Right renal cortex interstitium (tissue), 3 donors: Measurements from ENCODE around the gene PRDM5. TPM values are rescaled to one million over a fixed set of nuclear protein-coding genes. Genes with fewer than 3 reads are reported as not detected.
"Not testable (repeated sequence)": the region's sequence is repeated elsewhere in the genome, so short reads cannot be mapped to it uniquely, and the experiment has no call there.

Experiments used
- DNase-seq, 3 donors: peaks; one replicate each; pipeline ENCODE4 v3.0.0-alpha.2; 2013; ENCODE audit warnings: low read depth in 3 of 3, low spot score in 2 of 3
- polyA plus RNA-seq, 3 donors: library from polyadenylated mRNA; unstranded; fragments of 120-200 nt; gene quantifications; one replicate each; pipeline ENCODE4 v1.2.1, GENCODE V29; 2013; ENCODE audit not compliant: insufficient read length in 3 of 3

Gene PRDM5
- polyA plus RNA-seq, 3 donors, result 15.4 to 18.5 (median 17.9) TPM

GRCh38 chr4:120765260-120765680, 157.3 kb downstream of the PRDM5 start:
- peak; percentile 36 to 44 (median 40) for DNase-seq

- DNase-seq, result no peak
Measured at GRCh38 chr4:120763650-120764049, 158.9 kb downstream of the PRDM5 start.

- DNase-seq, result no peak
Measured at GRCh38 chr4:120761070-120761469, 161.5 kb downstream of the PRDM5 start.

GRCh38 chr4:120760047-120760446, 162.5 kb downstream of the PRDM5 start:
- no peak for DNase-seq

- DNase-seq, result no peak
Measured at GRCh38 chr4:120755864-120756263, 166.7 kb downstream of the PRDM5 start.

- no peak for DNase-seq
Measured at GRCh38 chr4:120754590-120754989, 167.9 kb downstream of the PRDM5 start.

GRCh38 chr4:120753854-120754253, 168.7 kb downstream of the PRDM5 start:
- no peak for DNase-seq

- no peak for DNase-seq
Measured at GRCh38 chr4:120750152-120750525, 172.4 kb downstream of the PRDM5 start.

- DNase-seq, result no peak
Measured at GRCh38 chr4:120749445-120750151, 172.9 kb downstream of the PRDM5 start.

- DNase-seq, result not testable (repeated sequence)
Measured at GRCh38 chr4:120741636-120742035, 180.9 kb downstream of the PRDM5 start.

- DNase-seq, result no peak
Measured at GRCh38 chr4:120736312-120736711, 186.2 kb downstream of the PRDM5 start.

- no peak for DNase-seq
Measured at GRCh38 chr4:120733968-120734367, 188.6 kb downstream of the PRDM5 start.

GRCh38 chr4:120733054-120733453, 189.5 kb downstream of the PRDM5 start:
- DNase-seq, result no peak

GRCh38 chr4:120731561-120731960, 191.0 kb downstream of the PRDM5 start:
- DNase-seq, result no peak

- no peak for DNase-seq
Measured at GRCh38 chr4:120730777-120731320, 191.7 kb downstream of the PRDM5 start.

- no peak for DNase-seq
Measured at GRCh38 chr4:120728892-120729675, 193.4 kb downstream of the PRDM5 start.

- DNase-seq, result no peak
Measured at GRCh38 chr4:120725639-120726580, 196.6 kb downstream of the PRDM5 start.

- no peak for DNase-seq
Measured at GRCh38 chr4:120724656-120725055, 197.9 kb downstream of the PRDM5 start.

GRCh38 chr4:120723986-120724385, 198.5 kb downstream of the PRDM5 start:
- no peak for DNase-seq

GRCh38 chr4:120723105-120723504, 199.4 kb downstream of the PRDM5 start:
- no peak for DNase-seq

- DNase-seq, result no peak
Measured at GRCh38 chr4:120722655-120723054, 199.9 kb downstream of the PRDM5 start.
